H1 (cell line): ENCODE measurements around the gene ZC2HC1C. TPM values are rescaled to one million over a fixed set of nuclear protein-coding genes. Genes with fewer than 3 reads are reported as not detected.

Experiments
- BACH1 ChIP-seq: IDR thresholded peaks from 2 replicates; pipeline ENCODE4 v1.6.1; 2012; ENCODE audit warnings: low read length, improper control_type of control experiment
- CHD2 ChIP-seq: IDR thresholded peaks from 2 replicates; pipeline ENCODE4 v1.6.1; 2012; ENCODE audit warnings: low read length, improper control_type of control experiment
- CREB1 ChIP-seq: IDR thresholded peaks from 2 replicates; pipeline ENCODE4 v1.6.1; 2012; ENCODE audit warnings: inconsistent platforms
- CTBP2 ChIP-seq: IDR thresholded peaks from 2 replicates; pipeline ENCODE4 v1.7.0; 2011; ENCODE audit warnings: borderline replicate concordance, mild to moderate bottlenecking, moderate library complexity, mixed read lengths, low read length; ENCODE audit not compliant: insufficient read depth, insufficient read length
- EGR1 ChIP-seq: IDR thresholded peaks from 2 replicates; pipeline ENCODE4 v1.6.1; 2011; ENCODE audit warnings: low read depth, low read length, borderline replicate concordance
- GABPA ChIP-seq: IDR thresholded peaks from 2 replicates; pipeline ENCODE4 v1.6.1; 2011; ENCODE audit warnings: mild to moderate bottlenecking, low read length, moderate library complexity, borderline replicate concordance; ENCODE audit not compliant: insufficient read depth
- GTF2F1 ChIP-seq: IDR thresholded peaks from 2 replicates; pipeline ENCODE4 v1.6.1; 2012; ENCODE audit warnings: low read depth, low read length, improper control_type of control experiment, borderline replicate concordance
- HDAC6 ChIP-seq: IDR thresholded peaks from one replicate; pipeline ENCODE4 v1.7.1; 2012; ENCODE audit warnings: low read depth, mild to moderate bottlenecking, inconsistent platforms, low read length, moderate library complexity
- JUND ChIP-seq: IDR thresholded peaks from 2 replicates; pipeline ENCODE4 v1.6.1; 2011; ENCODE audit warnings: mild to moderate bottlenecking, improper control_type of control experiment, low read length
- POLR2AphosphoS5 ChIP-seq: IDR thresholded peaks from 2 replicates; pipeline ENCODE4 v1.6.1; 2011; ENCODE audit warnings: low read depth, low read length
- POU5F1 ChIP-seq: IDR thresholded peaks from 2 replicates; pipeline ENCODE4 v1.6.1; 2011; ENCODE audit warnings: low read depth, mild to moderate bottlenecking, low read length, moderate library complexity
- RFX5 ChIP-seq: IDR thresholded peaks from 2 replicates; pipeline ENCODE4 v1.6.1; 2011; ENCODE audit warnings: low read depth, low read length, improper control_type of control experiment, borderline replicate concordance
- RXRA ChIP-seq: IDR thresholded peaks from 2 replicates; pipeline ENCODE4 v1.6.1; 2011; ENCODE audit warnings: low read depth, mild to moderate bottlenecking, low read length, moderate library complexity; ENCODE audit not compliant: insufficient read depth
- SAP30 ChIP-seq: fragments of 300-600 bp; sonication (generic); IDR thresholded peaks from 2 replicates; pipeline ENCODE4 v1.7.1; 2012; ENCODE audit warnings: low read length, moderate library complexity, mild to moderate bottlenecking, inconsistent platforms; ENCODE audit not compliant: insufficient read depth, insufficient replicate concordance
- SIN3A ChIP-seq, 2 experiments: IDR thresholded peaks in 1 of 2; conservative IDR thresholded peaks in 1 of 2; 2 replicates each; pipeline ENCODE4 v1.6.1; 2011 to 2012; ENCODE audit warnings: low read length in 2 of 2, improper control_type of control experiment in 1 of 2, low read depth in 1 of 2, mild to moderate bottlenecking in 1 of 2
- SP1 ChIP-seq: IDR thresholded peaks from 2 replicates; pipeline ENCODE4 v1.6.1; 2011; ENCODE audit warnings: low read depth, low read length
- SP2 ChIP-seq: IDR thresholded peaks from 2 replicates; pipeline ENCODE4 v1.6.1; 2012; ENCODE audit warnings: mild to moderate bottlenecking, low read length, inconsistent platforms
- SP4 ChIP-seq: IDR thresholded peaks from 2 replicates; pipeline ENCODE4 v1.6.1; 2012; ENCODE audit warnings: low read length, inconsistent platforms
- SUZ12 ChIP-seq: fragments of 200-600 bp; sonication (generic); IDR thresholded peaks from 2 replicates; pipeline ENCODE4 v1.6.1; 2012; ENCODE audit warnings: mild to moderate bottlenecking, inconsistent platforms, low read length, moderate library complexity, mixed read lengths
- polyA plus RNA-seq, 7 experiments: library from polyadenylated mRNA; depleted of rRNA in 3 of 7; stranded (reverse) in 5 of 7; unstranded in 2 of 7; fragments of >200 nt in 5 of 7; fragments of 200-250 nt in 2 of 7; gene quantifications; 1 replicate in 5 of 7; 2 replicates in 1 of 7; 4 replicates in 1 of 7; pipeline versions ENCODE4 v1.2.1 to v1.2.3, GENCODE V29; 2011 to 2013; ENCODE audit warnings: missing spikeins in 2 of 7, mixed read lengths in 2 of 7
- total RNA-seq: library from RNA; stranded (reverse); fragmentation: NEBNext Ultra II Directional; extraction: Animal tissue kit (Norgen Biotek cat#: 25700); gene quantifications from 2 replicates; pipeline ENCODE4 v1.2.1, GENCODE V29; 2021
- TF ChIP-seq, protein P1 (sequence below): IDR thresholded peaks from 2 replicates; pipeline ENCODE4 v1.6.1; 2012; ENCODE audit warnings: inconsistent platforms
- TF ChIP-seq, protein P2 (sequence below), 3 experiments: IDR thresholded peaks; 1 replicate in 2 of 3; 2 replicates in 1 of 3; pipeline versions ENCODE4 v1.5.1 to v1.6.1; 2011; ENCODE audit warnings: low read length in 3 of 3, mild to moderate bottlenecking in 3 of 3, inconsistent platforms in 2 of 3, low read depth in 1 of 3, moderate library complexity in 1 of 3; ENCODE audit not compliant: insufficient read depth in 1 of 3; ENCODE audit errors: control extremely low read depth in 1 of 3

The ZC2HC1C gene
- total and polyA plus RNA-seq, 2 of the 8 experiments (the other 6 are each of a cell fraction or from before 2014, with no cell fraction given): 0.57 to 1.2 TPM

DNA sequence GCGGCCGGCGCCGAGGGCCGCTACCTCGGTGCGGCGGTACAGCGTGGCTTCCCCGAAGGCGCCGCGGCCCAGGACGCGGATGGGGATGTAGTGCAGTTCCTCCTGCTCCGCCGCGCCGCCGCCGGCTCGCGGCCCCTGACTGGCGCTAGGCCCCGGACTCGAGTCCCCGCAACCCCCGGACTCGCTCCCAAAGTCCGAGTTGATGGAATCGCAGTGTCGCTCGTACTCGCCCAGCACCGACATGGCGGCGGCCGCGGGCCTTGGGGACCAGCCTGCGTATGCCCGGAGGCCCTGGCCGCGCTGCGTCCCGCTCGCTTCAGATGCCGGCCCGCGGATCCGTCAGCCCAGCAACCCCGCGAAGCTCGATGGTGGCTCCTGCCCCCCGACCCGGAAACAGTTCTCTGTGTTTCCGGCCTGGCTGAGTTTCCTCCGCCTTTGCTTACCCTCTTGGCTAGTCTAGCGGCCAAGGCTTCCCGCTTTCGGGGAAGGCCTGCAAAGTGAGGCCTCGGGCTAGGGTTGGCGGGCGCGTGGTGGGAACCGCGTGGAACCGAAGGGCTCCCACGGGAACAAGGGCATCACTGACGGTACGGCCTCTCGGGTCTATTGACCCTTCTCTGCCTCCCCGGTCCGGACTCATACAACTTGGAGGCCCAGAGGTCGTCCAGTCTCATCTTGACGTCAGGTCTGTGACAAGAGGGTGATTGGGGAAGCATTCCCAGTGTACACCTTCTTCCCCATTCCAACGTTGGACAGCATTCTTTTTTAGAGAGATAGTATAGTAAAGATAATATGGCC lies 57.4 kb downstream of the ZC2HC1C start, which contains the start of gene NEK9 (continued):
- TF ChIP-seq, protein P1, sequence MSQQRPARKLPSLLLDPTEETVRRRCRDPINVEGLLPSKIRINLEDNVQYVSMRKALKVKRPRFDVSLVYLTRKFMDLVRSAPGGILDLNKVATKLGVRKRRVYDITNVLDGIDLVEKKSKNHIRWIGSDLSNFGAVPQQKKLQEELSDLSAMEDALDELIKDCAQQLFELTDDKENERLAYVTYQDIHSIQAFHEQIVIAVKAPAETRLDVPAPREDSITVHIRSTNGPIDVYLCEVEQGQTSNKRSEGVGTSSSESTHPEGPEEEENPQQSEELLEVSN: peak; percentile 65
- TF ChIP-seq CHD2: 0 out of 2 replicates have a peak, but pooled peaks have one; percentile 62
- TF ChIP-seq RXRA: no peak
- no peak for TF ChIP-seq CREB1
- TF ChIP-seq SUZ12: no peak
- TF ChIP-seq SAP30: peak; percentile 51
- no peak for TF ChIP-seq POU5F1
- 0 out of 2 replicates have a peak, but pooled peaks have one; percentile 18 for TF ChIP-seq GTF2F1
- no peak for TF ChIP-seq JUND
- TF ChIP-seq SIN3A (conservative IDR thresholded peaks at IDR 0.05 in 1 of 2, IDR thresholded peaks at IDR 0.05 in 1 of 2; ENCODE audit: low read depth in 1 of 2, low read length in 2 of 2): no peak; a peak in 2 of 4 replicates
- TF ChIP-seq RFX5: no peak
- TF ChIP-seq HDAC6: no peak
- TF ChIP-seq POLR2AphosphoS5: peak; percentile 92
- TF ChIP-seq BACH1: no peak
- TF ChIP-seq GABPA: peak; percentile 96
- no peak for TF ChIP-seq EGR1
- TF ChIP-seq, protein P2, sequence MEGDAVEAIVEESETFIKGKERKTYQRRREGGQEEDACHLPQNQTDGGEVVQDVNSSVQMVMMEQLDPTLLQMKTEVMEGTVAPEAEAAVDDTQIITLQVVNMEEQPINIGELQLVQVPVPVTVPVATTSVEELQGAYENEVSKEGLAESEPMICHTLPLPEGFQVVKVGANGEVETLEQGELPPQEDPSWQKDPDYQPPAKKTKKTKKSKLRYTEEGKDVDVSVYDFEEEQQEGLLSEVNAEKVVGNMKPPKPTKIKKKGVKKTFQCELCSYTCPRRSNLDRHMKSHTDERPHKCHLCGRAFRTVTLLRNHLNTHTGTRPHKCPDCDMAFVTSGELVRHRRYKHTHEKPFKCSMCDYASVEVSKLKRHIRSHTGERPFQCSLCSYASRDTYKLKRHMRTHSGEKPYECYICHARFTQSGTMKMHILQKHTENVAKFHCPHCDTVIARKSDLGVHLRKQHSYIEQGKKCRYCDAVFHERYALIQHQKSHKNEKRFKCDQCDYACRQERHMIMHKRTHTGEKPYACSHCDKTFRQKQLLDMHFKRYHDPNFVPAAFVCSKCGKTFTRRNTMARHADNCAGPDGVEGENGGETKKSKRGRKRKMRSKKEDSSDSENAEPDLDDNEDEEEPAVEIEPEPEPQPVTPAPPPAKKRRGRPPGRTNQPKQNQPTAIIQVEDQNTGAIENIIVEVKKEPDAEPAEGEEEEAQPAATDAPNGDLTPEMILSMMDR (IDR thresholded peaks at IDR 0.05; ENCODE audit: control extremely low read depth in 1 of 3, insufficient read depth in 1 of 3, low read depth in 1 of 3, low read length in 3 of 3): 0 out of 4 replicates have a peak, but pooled peaks of 1 of the 3 experiments have one; percentile 3
- no peak for TF ChIP-seq SP1
- TF ChIP-seq CTBP2: no peak
- TF ChIP-seq SP4: 0 out of 2 replicates have a peak, but pooled peaks have one; percentile 32
- no peak for TF ChIP-seq SP2
- TF ChIP-seq, all 59 proteins: peak for 22
